WTC11 (cell line): ENCODE results near the gene NANOGP8.

Source experiments
- SMAD3 ChIP-seq: sonication (generic); formaldehyde crosslinking; IDR thresholded peaks from 2 replicates; pipeline ENCODE4 v1.8.0; 2022; ENCODE audit warnings: missing genetic modification reagents, mild to moderate bottlenecking, borderline replicate concordance
- ZNF263 ChIP-seq: sonication (generic); formaldehyde crosslinking; IDR thresholded peaks from 2 replicates; pipeline ENCODE4 v1.8.1; 2022; ENCODE audit warnings: low read depth, mild to moderate bottlenecking, moderate library complexity, missing genetic modification reagents
- TF ChIP-seq, protein P1 (sequence below): fragments of 200-600 bp; IDR thresholded peaks from 2 replicates; pipeline ENCODE4 v1.8.0; 2022; ENCODE audit warnings: antibody characterized with exemption
- TF ChIP-seq, protein P2 (sequence below): sonication (generic); formaldehyde crosslinking; IDR thresholded peaks from 2 replicates; pipeline ENCODE4 v1.8.0; 2022; ENCODE audit warnings: mild to moderate bottlenecking, missing genetic modification reagents
- TF ChIP-seq, protein P3 (sequence below): sonication (generic); formaldehyde crosslinking; IDR thresholded peaks from 2 replicates; pipeline ENCODE4 v1.8.1; 2022; ENCODE audit warnings: mild to moderate bottlenecking, moderate library complexity, missing genetic modification reagents
- TF ChIP-seq, protein P4 (sequence below): sonication (generic); formaldehyde crosslinking; IDR thresholded peaks from 2 replicates; pipeline ENCODE4 v1.8.0; 2023; ENCODE audit warnings: missing genetic modification reagents, mild to moderate bottlenecking, borderline replicate concordance

DNA sequence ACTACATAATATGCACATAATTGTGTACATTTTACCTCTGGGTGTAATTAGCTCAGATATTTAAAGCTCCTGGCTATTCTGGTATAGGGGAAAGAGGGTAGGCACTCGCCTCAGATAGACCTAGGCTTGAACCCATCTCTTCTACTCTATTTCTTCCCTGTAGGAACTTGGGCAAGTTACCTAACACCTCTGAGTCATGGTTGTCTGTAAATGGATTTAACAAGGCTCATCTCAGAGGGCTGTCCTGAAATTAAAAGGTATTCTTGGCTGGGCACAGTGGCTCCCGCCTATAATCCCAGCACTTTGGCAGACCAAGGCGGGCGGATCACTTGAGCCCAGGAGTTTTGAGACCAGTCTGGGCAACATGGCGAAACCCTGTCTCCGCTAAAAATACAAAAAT lies 30.7 kb downstream of the NANOGP8 start:
- TF ChIP-seq, protein P1, sequence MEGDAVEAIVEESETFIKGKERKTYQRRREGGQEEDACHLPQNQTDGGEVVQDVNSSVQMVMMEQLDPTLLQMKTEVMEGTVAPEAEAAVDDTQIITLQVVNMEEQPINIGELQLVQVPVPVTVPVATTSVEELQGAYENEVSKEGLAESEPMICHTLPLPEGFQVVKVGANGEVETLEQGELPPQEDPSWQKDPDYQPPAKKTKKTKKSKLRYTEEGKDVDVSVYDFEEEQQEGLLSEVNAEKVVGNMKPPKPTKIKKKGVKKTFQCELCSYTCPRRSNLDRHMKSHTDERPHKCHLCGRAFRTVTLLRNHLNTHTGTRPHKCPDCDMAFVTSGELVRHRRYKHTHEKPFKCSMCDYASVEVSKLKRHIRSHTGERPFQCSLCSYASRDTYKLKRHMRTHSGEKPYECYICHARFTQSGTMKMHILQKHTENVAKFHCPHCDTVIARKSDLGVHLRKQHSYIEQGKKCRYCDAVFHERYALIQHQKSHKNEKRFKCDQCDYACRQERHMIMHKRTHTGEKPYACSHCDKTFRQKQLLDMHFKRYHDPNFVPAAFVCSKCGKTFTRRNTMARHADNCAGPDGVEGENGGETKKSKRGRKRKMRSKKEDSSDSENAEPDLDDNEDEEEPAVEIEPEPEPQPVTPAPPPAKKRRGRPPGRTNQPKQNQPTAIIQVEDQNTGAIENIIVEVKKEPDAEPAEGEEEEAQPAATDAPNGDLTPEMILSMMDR = no peak
- TF ChIP-seq ZNF263 (CRISPR knock-in tag) = no peak
- TF ChIP-seq, protein P2, sequence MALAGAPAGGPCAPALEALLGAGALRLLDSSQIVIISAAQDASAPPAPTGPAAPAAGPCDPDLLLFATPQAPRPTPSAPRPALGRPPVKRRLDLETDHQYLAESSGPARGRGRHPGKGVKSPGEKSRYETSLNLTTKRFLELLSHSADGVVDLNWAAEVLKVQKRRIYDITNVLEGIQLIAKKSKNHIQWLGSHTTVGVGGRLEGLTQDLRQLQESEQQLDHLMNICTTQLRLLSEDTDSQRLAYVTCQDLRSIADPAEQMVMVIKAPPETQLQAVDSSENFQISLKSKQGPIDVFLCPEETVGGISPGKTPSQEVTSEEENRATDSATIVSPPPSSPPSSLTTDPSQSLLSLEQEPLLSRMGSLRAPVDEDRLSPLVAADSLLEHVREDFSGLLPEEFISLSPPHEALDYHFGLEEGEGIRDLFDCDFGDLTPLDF (CRISPR knock-in tag) = no peak
- TF ChIP-seq, protein P3, sequence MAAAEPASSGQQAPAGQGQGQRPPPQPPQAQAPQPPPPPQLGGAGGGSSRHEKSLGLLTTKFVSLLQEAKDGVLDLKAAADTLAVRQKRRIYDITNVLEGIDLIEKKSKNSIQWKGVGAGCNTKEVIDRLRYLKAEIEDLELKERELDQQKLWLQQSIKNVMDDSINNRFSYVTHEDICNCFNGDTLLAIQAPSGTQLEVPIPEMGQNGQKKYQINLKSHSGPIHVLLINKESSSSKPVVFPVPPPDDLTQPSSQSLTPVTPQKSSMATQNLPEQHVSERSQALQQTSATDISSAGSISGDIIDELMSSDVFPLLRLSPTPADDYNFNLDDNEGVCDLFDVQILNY = no peak
- TF ChIP-seq, protein P4, sequence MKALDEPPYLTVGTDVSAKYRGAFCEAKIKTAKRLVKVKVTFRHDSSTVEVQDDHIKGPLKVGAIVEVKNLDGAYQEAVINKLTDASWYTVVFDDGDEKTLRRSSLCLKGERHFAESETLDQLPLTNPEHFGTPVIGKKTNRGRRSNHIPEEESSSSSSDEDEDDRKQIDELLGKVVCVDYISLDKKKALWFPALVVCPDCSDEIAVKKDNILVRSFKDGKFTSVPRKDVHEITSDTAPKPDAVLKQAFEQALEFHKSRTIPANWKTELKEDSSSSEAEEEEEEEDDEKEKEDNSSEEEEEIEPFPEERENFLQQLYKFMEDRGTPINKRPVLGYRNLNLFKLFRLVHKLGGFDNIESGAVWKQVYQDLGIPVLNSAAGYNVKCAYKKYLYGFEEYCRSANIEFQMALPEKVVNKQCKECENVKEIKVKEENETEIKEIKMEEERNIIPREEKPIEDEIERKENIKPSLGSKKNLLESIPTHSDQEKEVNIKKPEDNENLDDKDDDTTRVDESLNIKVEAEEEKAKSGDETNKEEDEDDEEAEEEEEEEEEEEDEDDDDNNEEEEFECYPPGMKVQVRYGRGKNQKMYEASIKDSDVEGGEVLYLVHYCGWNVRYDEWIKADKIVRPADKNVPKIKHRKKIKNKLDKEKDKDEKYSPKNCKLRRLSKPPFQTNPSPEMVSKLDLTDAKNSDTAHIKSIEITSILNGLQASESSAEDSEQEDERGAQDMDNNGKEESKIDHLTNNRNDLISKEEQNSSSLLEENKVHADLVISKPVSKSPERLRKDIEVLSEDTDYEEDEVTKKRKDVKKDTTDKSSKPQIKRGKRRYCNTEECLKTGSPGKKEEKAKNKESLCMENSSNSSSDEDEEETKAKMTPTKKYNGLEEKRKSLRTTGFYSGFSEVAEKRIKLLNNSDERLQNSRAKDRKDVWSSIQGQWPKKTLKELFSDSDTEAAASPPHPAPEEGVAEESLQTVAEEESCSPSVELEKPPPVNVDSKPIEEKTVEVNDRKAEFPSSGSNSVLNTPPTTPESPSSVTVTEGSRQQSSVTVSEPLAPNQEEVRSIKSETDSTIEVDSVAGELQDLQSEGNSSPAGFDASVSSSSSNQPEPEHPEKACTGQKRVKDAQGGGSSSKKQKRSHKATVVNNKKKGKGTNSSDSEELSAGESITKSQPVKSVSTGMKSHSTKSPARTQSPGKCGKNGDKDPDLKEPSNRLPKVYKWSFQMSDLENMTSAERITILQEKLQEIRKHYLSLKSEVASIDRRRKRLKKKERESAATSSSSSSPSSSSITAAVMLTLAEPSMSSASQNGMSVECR (CRISPR knock-in tag) = no peak
- no peak for TF ChIP-seq SMAD3
